Body of pancreas (tissue), 4 donors: Measurements from ENCODE around the gene CAMK4. TPM values are rescaled to one million over a fixed set of nuclear protein-coding genes. Genes with fewer than 3 reads are reported as not detected.
"Not testable (repeated sequence)": the region's sequence is repeated elsewhere in the genome, so short reads cannot be mapped to it uniquely, and the experiment has no call there.

Experiments
- ATAC-seq: fragments of 150-250 bp; one replicate; pipeline ENCODE4 v1.9.1; 2016
- DNase-seq, 4 donors: peaks; one replicate each; pipeline ENCODE4 v3.0.0-alpha.2; 2019
- H3K27ac ChIP-seq, 4 donors: fragments of 200-600 bp; sonication (generic); 1 replicate in 3 of 4; 2 replicates in 1 of 4; pipeline versions ENCODE4 v1.5.1 to v1.6.1; 2016 to 2019; ENCODE audit warnings: mild to moderate bottlenecking in 1 of 4, mixed read lengths in 1 of 4, moderate library complexity in 1 of 4
- H3K27me3 ChIP-seq, 2 donors: fragments of 200-600 bp; sonication (generic); one replicate each; pipeline ENCODE4 v1.6.0; 2016; ENCODE audit warnings: mild to moderate bottlenecking in 1 of 2
- H3K36me3 ChIP-seq, 2 donors: fragments of 200-600 bp; sonication (generic); replicated peaks in 1 of 2; 2 replicates each; pipeline ENCODE4 v1.5.1; 2016; ENCODE audit warnings: low read depth in 2 of 2; ENCODE audit not compliant: insufficient read depth in 1 of 2
- H3K4me1 ChIP-seq: fragments of 200-600 bp; sonication (generic); one replicate; pipeline ENCODE4 v1.6.0; 2016
- H3K4me3 ChIP-seq, 2 donors: fragments of 200-600 bp; sonication (generic); 1 replicate in 1 of 2; 2 replicates in 1 of 2; pipeline ENCODE4 v1.5.1; 2016 to 2019
- H3K9me3 ChIP-seq, 3 donors: fragments of 200-600 bp; sonication (generic); 1 replicate in 2 of 3; 2 replicates in 1 of 3; pipeline ENCODE4 v1.5.1; 2016
- POLR2A ChIP-seq, 3 donors: fragments of 450-650 bp; IDR thresholded peaks; one replicate each; pipeline ENCODE4 v1.6.1; 2016; ENCODE audit warnings: antibody characterized with exemption in 3 of 3, mild to moderate bottlenecking in 2 of 3
- WGBS, 2 donors: methylation state at CpG; one replicate each; pipeline ENCODE4 v1.1.5; 2017; 5-methylcytosine and 5-hydroxymethylcytosine counted together
- intact Hi-C: fragments of 100-400 bp; cut with DNase I; formaldehyde crosslinking; loops from one replicate; pipeline ENCODE4 v1.15.1; 2023
- total RNA-seq, 2 donors: library from RNA; depleted of rRNA; stranded (reverse); fragments of >200 nt; gene quantifications; one replicate each; pipeline ENCODE4 v1.1.0, GENCODE V29; 2016
- TF ChIP-seq, protein P1 (sequence below), 7 experiments: fragments of 450-650 bp in 4 of 7; fragments of 200-600 bp in 3 of 7; sonication (generic) in 3 of 7; IDR thresholded peaks; one replicate each; pipeline ENCODE4 v1.5.1; 2016 to 2019; ENCODE audit warnings: antibody characterized with exemption in 7 of 7

CAMK4 gene
- total RNA-seq, 2 donors from 2014 or later, result 0.78 TPM; not detected in 1

DNA sequence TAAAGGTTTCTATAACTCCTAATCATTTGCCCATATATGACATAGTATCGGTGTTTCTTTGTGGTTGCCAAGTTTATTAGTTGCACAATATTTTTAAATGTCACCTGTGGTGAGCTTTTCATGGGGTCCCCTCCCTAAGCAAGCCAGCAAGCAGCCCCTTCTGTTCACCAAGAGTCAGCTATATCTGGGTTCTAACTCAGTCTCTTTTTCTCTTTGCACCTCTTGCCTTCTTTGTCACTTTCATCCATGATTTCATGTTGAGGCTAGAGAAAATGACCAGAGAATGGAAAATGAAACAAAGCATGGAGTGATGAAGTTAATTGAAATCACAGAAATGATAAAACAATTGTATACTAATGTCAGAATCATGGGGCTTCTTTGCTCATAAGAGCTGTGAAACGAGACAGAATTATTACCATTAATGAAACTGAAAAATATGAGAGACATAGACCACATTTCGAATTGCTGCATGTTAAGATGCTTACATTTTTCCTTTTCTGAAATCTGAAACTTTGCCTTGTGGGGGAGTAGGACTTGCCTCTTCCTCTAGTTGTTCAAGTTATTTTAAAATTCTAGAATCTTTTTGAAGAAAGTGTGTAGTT is 75.7 kb downstream of the CAMK4 start:
- H3K27ac ChIP-seq, result no peak overlapping the region
- TF ChIP-seq POLR2A (IDR thresholded peaks at IDR 0.05), result no peak
- TF ChIP-seq, protein P1, sequence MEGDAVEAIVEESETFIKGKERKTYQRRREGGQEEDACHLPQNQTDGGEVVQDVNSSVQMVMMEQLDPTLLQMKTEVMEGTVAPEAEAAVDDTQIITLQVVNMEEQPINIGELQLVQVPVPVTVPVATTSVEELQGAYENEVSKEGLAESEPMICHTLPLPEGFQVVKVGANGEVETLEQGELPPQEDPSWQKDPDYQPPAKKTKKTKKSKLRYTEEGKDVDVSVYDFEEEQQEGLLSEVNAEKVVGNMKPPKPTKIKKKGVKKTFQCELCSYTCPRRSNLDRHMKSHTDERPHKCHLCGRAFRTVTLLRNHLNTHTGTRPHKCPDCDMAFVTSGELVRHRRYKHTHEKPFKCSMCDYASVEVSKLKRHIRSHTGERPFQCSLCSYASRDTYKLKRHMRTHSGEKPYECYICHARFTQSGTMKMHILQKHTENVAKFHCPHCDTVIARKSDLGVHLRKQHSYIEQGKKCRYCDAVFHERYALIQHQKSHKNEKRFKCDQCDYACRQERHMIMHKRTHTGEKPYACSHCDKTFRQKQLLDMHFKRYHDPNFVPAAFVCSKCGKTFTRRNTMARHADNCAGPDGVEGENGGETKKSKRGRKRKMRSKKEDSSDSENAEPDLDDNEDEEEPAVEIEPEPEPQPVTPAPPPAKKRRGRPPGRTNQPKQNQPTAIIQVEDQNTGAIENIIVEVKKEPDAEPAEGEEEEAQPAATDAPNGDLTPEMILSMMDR (IDR thresholded peaks at IDR 0.05), result no peak
- H3K27me3 ChIP-seq, result no peaks in the 10 kb centered on the region
- no peak for DNase-seq
- intact Hi-C loops, result no loop called here
- H3K9me3 ChIP-seq, result no peaks in the 10 kb centered on the region
- no peak overlapping the region for H3K4me3 ChIP-seq
- no peak for ATAC-seq
- H3K36me3 ChIP-seq, result no peaks in the 10 kb centered on the region
- WGBS, 2 donors, result 60 to 73% methylated on average over 3 of the region's 3 CpGs
- no peaks in the 10 kb centered on the region for H3K4me1 ChIP-seq

DNA sequence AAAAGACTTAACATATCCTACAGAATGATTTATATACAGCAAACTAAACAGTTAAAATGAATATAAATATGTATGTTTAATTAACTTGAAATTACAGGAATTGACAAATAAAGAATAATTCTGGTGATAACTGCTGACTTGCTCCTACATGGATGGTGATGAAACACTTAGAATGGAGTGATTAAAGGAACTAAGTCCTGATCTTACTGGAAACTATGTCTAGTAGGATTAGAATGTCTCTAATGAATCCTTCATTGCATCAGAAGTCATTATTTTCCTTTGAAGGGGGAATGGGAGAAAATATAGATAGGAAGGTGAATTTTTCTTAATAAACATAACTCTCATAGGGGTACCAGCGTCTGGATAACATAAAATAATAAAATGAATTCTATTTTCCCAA is 77.1 kb downstream of the CAMK4 start:
- H3K4me3 ChIP-seq, result no peak overlapping the region
- intact Hi-C loops, result no loop called here
- H3K36me3 ChIP-seq, result no peaks in the 10 kb centered on the region
- WGBS, 2 donors, result 54 to 60% methylated on average over 1 of the region's 1 CpG
- no peaks in the 10 kb centered on the region for H3K4me1 ChIP-seq
- TF ChIP-seq, protein P1 (IDR thresholded peaks at IDR 0.05), result no peak
- TF ChIP-seq POLR2A (IDR thresholded peaks at IDR 0.05), result no peak
- no peak for DNase-seq
- no peak for ATAC-seq
- H3K27ac ChIP-seq, result no peak overlapping the region
- H3K9me3 ChIP-seq, result no peaks in the 10 kb centered on the region
- no peaks in the 10 kb centered on the region for H3K27me3 ChIP-seq

DNA sequence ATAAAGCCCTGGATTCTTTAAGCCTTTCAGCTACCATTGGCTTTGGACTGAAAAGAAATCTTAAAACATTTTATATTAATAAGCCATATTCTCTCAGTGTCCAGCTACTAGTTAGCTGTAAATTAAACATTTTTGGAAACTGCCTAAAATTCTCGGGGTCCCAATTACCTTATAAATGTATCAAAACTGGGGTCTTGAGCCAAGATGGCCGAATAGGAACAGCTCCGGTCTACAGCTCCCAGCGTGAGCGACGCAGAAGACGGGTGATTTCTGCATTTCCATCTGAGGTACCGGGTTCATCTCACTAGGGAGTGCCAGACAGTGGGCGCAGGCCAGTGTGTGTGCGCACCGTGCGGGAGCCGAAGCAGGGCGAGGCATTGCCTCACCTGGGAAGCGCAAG is 77.9 kb downstream of the CAMK4 start:
- ATAC-seq, H3K27me3 ChIP-seq, intact Hi-C loops, H3K27ac ChIP-seq, H3K36me3 ChIP-seq, DNase-seq, H3K4me3 ChIP-seq, H3K9me3 ChIP-seq, H3K4me1 ChIP-seq: not testable (repeated sequence)
- WGBS, 2 donors, result 87 to 91% methylated on average over 12 to 15 of the region's 15 CpGs

DNA sequence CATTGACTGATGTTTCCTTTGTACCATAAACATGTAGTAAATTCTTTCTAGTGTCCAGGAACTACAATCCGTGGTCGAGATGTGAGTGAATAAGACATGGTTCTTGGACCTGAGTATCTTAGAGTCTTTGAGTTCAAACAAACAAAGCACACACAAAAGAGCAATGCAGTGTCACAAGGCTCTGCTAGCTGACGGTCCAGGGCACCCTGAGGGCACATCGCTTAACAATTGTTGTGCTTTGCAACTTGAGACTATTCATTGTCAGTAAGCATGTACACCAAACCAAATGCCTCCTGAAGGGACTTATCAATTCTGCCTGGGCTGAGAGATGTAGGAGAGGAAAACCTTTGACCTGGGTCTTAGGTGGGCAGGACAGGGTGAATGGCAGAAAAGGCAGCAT is 84.8 kb downstream of the CAMK4 start:
- Histone ChIP-seq H3K4me3 (no peak overlapping the region), H3K4me1 (no peaks in the 10 kb centered on the region), H3K27ac (no peak overlapping the region), H3K27me3 (no peaks in the 10 kb centered on the region), H3K9me3 (no peaks in the 10 kb centered on the region), H3K36me3 (no peaks in the 10 kb centered on the region)
- TF ChIP-seq, protein P1 (IDR thresholded peaks at IDR 0.05), result no peak
- intact Hi-C loops, result no loop called here
- 36 to 44% methylated on average over 4 of the region's 4 CpGs for WGBS, 2 donors
- DNase-seq, result no peak
- no peak for ATAC-seq

DNA sequence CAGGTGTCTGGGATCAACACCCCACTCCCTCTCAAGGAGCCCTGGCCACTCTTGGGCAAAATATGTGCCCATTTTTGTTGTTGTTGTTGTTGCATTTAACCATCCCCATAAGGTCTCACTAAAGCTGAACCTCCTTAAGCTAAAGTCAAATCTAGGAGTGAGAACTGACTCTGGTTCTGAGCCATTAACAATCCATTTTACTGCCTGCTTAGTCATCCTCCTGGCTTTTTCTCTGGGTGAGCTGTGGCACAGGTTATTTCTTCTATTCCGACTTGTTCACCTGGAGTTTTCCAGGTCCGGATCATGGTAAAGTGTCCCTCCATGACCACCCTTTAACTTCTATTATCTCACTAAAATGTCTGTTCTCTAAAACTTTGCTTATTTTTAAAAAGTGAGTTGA is 85.2 kb downstream of the CAMK4 start:
- Histone ChIP-seq H3K36me3 (no peaks in the 10 kb centered on the region), H3K27ac (no peak overlapping the region), H3K27me3 (no peaks in the 10 kb centered on the region), H3K4me1 (no peaks in the 10 kb centered on the region), H3K9me3 (no peaks in the 10 kb centered on the region), H3K4me3 (no peak overlapping the region)
- TF ChIP-seq, protein P1 (IDR thresholded peaks at IDR 0.05), result no peak
- TF ChIP-seq POLR2A (IDR thresholded peaks at IDR 0.05), result no peak
- no peak for ATAC-seq
- 66 to 86% methylated on average over 2 of the region's 2 CpGs for WGBS, 2 donors
- intact Hi-C loops, result no loop called here
- no peak for DNase-seq
